ENCODE data around the gene EIF5AL1. TPM values are rescaled to one million over a fixed set of nuclear protein-coding genes. Genes with fewer than 3 reads are reported as not detected.

EIF5AL1 gene
- total and polyA plus RNA-seq, 4 donors: 0.05 to 2.1 (median 0.52) TPM

DNA sequence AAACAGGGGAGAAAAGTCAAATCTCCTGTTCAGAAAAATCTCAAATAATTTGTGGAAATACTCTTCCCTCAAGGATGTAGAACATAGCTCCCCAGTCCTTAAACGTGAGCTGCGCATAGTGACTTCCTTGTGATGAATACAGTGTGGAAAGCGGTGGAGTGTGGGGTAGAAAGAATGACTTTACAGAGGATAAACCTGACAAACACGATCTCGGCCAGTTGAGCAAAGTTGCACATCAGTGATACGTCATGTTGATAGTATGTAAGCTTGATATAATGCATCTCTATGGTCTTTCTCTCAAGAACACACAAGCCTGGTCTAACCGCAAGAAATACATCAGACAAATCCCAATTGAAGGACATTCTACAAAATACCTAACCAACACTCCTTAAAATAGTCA is 34.9 kb upstream of the EIF5AL1 start:
- WGBS: 92% methylated on average over 7 of the region's 7 CpGs
- DNase-seq (ENCODE audit: low spot score): no peak
- Histone ChIP-seq H3K4me1 (ENCODE audit: control insufficient read depth in 4 of 4, insufficient read depth in 4 of 4, low read length in 3 of 4) (peaks cover 2 to 8% (median 5%) of the 10 kb centered on the region in 4 donors), H3K36me3 (ENCODE audit: control insufficient read depth in 4 of 4, insufficient read depth in 3 of 4, low read depth in 1 of 4, low read length in 3 of 4) (no peaks in the 10 kb centered on the region), H3K4me3 (ENCODE audit: low read depth in 1 of 3, low read length in 3 of 3) (no peak overlapping the region), H3K9ac (ENCODE audit: low read depth in 1 of 2, low read length in 2 of 2) (no peak overlapping the region), H3K27me3 (ENCODE audit: control insufficient read depth in 4 of 4, insufficient read depth in 4 of 4, low read length in 3 of 4) (no peaks in the 10 kb centered on the region), H3K9me3 (ENCODE audit: control insufficient read depth in 4 of 4, low read length in 3 of 4) (no peaks in the 10 kb centered on the region), H3K27ac (ENCODE audit: low read depth in 1 of 2, low read length in 2 of 2) (no peak overlapping the region)
- TF ChIP-seq, protein P1, sequence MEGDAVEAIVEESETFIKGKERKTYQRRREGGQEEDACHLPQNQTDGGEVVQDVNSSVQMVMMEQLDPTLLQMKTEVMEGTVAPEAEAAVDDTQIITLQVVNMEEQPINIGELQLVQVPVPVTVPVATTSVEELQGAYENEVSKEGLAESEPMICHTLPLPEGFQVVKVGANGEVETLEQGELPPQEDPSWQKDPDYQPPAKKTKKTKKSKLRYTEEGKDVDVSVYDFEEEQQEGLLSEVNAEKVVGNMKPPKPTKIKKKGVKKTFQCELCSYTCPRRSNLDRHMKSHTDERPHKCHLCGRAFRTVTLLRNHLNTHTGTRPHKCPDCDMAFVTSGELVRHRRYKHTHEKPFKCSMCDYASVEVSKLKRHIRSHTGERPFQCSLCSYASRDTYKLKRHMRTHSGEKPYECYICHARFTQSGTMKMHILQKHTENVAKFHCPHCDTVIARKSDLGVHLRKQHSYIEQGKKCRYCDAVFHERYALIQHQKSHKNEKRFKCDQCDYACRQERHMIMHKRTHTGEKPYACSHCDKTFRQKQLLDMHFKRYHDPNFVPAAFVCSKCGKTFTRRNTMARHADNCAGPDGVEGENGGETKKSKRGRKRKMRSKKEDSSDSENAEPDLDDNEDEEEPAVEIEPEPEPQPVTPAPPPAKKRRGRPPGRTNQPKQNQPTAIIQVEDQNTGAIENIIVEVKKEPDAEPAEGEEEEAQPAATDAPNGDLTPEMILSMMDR (IDR thresholded peaks at IDR 0.05; ENCODE audit: low read depth, low read length, missing input control): no peak
- no peak for TF ChIP-seq JUND (IDR thresholded peaks at IDR 0.05)
- no peak for TF ChIP-seq FOXA2 (IDR thresholded peaks at IDR 0.05)
- TF ChIP-seq, protein P2, sequence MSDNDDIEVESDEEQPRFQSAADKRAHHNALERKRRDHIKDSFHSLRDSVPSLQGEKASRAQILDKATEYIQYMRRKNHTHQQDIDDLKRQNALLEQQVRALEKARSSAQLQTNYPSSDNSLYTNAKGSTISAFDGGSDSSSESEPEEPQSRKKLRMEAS (IDR thresholded peaks at IDR 0.05): no peak
- no peak for TF ChIP-seq SP1 (IDR thresholded peaks at IDR 0.05)
- TF ChIP-seq, protein P3, sequence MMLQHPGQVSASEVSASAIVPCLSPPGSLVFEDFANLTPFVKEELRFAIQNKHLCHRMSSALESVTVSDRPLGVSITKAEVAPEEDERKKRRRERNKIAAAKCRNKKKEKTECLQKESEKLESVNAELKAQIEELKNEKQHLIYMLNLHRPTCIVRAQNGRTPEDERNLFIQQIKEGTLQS (IDR thresholded peaks at IDR 0.05): no peak
- TF ChIP-seq, protein P4, sequence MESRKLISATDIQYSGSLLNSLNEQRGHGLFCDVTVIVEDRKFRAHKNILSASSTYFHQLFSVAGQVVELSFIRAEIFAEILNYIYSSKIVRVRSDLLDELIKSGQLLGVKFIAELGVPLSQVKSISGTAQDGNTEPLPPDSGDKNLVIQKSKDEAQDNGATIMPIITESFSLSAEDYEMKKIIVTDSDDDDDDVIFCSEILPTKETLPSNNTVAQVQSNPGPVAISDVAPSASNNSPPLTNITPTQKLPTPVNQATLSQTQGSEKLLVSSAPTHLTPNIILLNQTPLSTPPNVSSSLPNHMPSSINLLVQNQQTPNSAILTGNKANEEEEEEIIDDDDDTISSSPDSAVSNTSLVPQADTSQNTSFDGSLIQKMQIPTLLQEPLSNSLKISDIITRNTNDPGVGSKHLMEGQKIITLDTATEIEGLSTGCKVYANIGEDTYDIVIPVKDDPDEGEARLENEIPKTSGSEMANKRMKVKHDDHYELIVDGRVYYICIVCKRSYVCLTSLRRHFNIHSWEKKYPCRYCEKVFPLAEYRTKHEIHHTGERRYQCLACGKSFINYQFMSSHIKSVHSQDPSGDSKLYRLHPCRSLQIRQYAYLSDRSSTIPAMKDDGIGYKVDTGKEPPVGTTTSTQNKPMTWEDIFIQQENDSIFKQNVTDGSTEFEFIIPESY (IDR thresholded peaks at IDR 0.05): no peak
- no peak for TF ChIP-seq NR2F2 (IDR thresholded peaks at IDR 0.05)
- TF ChIP-seq HNF4A (conservative IDR thresholded peaks at IDR 0.05): no peak
- no peak for TF ChIP-seq YY1 (IDR thresholded peaks at IDR 0.05)
- TF ChIP-seq FOXA1 (IDR thresholded peaks at IDR 0.05): no peak
- TF ChIP-seq GABPA (IDR thresholded peaks at IDR 0.05 in 1 of 2, conservative IDR thresholded peaks at IDR 0.05 in 1 of 2): no peak
- TF ChIP-seq RXRA (IDR thresholded peaks at IDR 0.05): no peak
- TF ChIP-seq EGR1 (IDR thresholded peaks at IDR 0.05; ENCODE audit: low read depth in 2 of 2): no peak
- no peak for TF ChIP-seq TAF1 (conservative IDR thresholded peaks at IDR 0.05)
- no peak for TF ChIP-seq RAD21 (IDR thresholded peaks at IDR 0.05)

DNA sequence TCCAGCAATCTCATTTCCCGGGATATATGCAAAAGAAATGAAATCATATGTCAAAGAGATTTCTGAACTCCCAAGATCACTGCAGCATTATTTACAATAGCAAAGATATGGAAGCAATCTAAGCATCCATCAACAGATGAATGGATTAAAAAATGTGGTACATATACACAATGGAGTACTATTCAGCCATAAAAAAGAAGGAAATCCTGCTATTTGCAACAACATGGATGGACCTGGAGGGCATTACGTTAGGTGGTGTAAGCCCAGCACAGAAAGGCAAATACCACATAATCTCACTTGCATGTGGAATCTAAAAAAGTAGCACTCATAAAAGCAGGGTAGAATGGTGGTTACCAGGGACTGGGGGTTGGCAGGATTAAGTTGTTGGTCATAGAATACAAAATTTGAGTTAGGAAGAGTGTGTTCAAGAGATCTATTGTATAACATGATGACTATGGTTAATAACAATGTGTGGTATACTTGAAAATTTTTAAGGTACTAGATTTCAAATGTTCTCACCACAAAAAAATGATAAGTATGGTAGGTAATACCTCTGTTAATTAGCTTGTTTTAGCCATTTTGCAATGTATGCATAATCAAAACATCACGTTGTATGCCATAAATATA is 32.9 kb upstream of the EIF5AL1 start:
- Histone ChIP-seq H3K27me3 (ENCODE audit: control insufficient read depth in 4 of 4, insufficient read depth in 4 of 4, low read length in 3 of 4) (no peaks in the 10 kb centered on the region), H3K9me3 (ENCODE audit: control insufficient read depth in 4 of 4, low read length in 3 of 4) (no peaks in the 10 kb centered on the region), H3K9ac (ENCODE audit: low read depth in 1 of 2, low read length in 2 of 2) (no peak overlapping the region), H3K36me3 (ENCODE audit: control insufficient read depth in 4 of 4, insufficient read depth in 3 of 4, low read depth in 1 of 4, low read length in 3 of 4) (no peaks in the 10 kb centered on the region), H3K4me1 (ENCODE audit: control insufficient read depth in 4 of 4, insufficient read depth in 4 of 4, low read length in 3 of 4) (no peaks in the 10 kb centered on the region), H3K4me3 (ENCODE audit: low read depth in 1 of 3, low read length in 3 of 3) (no peak overlapping the region), H3K27ac (ENCODE audit: low read depth in 1 of 2, low read length in 2 of 2) (no peak overlapping the region)
- WGBS: 85% methylated on average over 3 of the region's 3 CpGs
- TF ChIP-seq JUND (IDR thresholded peaks at IDR 0.05) (no peak), HNF4A (conservative IDR thresholded peaks at IDR 0.05) (no peak), FOXA1 (IDR thresholded peaks at IDR 0.05) (no peak), SP1 (IDR thresholded peaks at IDR 0.05) (no peak), EGR1 (IDR thresholded peaks at IDR 0.05; ENCODE audit: low read depth in 2 of 2) (no peak), NR2F2 (IDR thresholded peaks at IDR 0.05) (no peak), GABPA (IDR thresholded peaks at IDR 0.05 in 1 of 2, conservative IDR thresholded peaks at IDR 0.05 in 1 of 2) (no peak), RAD21 (IDR thresholded peaks at IDR 0.05) (no peak), TAF1 (conservative IDR thresholded peaks at IDR 0.05) (no peak), YY1 (IDR thresholded peaks at IDR 0.05) (no peak)
- TF ChIP-seq, protein P5, sequence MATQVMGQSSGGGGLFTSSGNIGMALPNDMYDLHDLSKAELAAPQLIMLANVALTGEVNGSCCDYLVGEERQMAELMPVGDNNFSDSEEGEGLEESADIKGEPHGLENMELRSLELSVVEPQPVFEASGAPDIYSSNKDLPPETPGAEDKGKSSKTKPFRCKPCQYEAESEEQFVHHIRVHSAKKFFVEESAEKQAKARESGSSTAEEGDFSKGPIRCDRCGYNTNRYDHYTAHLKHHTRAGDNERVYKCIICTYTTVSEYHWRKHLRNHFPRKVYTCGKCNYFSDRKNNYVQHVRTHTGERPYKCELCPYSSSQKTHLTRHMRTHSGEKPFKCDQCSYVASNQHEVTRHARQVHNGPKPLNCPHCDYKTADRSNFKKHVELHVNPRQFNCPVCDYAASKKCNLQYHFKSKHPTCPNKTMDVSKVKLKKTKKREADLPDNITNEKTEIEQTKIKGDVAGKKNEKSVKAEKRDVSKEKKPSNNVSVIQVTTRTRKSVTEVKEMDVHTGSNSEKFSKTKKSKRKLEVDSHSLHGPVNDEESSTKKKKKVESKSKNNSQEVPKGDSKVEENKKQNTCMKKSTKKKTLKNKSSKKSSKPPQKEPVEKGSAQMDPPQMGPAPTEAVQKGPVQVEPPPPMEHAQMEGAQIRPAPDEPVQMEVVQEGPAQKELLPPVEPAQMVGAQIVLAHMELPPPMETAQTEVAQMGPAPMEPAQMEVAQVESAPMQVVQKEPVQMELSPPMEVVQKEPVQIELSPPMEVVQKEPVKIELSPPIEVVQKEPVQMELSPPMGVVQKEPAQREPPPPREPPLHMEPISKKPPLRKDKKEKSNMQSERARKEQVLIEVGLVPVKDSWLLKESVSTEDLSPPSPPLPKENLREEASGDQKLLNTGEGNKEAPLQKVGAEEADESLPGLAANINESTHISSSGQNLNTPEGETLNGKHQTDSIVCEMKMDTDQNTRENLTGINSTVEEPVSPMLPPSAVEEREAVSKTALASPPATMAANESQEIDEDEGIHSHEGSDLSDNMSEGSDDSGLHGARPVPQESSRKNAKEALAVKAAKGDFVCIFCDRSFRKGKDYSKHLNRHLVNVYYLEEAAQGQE (IDR thresholded peaks at IDR 0.05): no peak
- TF ChIP-seq, protein P4 (IDR thresholded peaks at IDR 0.05): no peak
- TF ChIP-seq, protein P2 (IDR thresholded peaks at IDR 0.05): no peak
- no peak for DNase-seq (ENCODE audit: low spot score)

Measured in liver (tissue), 9 donors.